GM23248 (cell line): ENCODE results near the gene URM1.
"Not testable (repeated sequence)": the region's sequence is repeated elsewhere in the genome, so short reads cannot be mapped to it uniquely, and the experiment has no call there.

Source experiments
- EZH2 ChIP-seq: fragments of 200-600 bp; sonication (generic); IDR thresholded peaks from 2 replicates; pipeline ENCODE4 v1.6.1; 2018; ENCODE audit warnings: antibody characterized with exemption, mild to moderate bottlenecking; ENCODE audit not compliant: insufficient read depth, poor library complexity, severe bottlenecking
- EZH2phosphoT487 ChIP-seq: fragments of 200-600 bp; sonication (generic); IDR thresholded peaks from 2 replicates; pipeline ENCODE4 v1.6.1; 2018; ENCODE audit warnings: antibody characterized with exemption, moderate library complexity, mild to moderate bottlenecking, low read depth; ENCODE audit not compliant: insufficient read depth

GRCh38 chr9:128338852-128339614, 32.1 kb upstream of the URM1 start:
- TF ChIP-seq EZH2, EZH2phosphoT487: not testable (repeated sequence)
